GM19238 (cell line): Measurements from ENCODE around the gene GCNT3.
"Not testable (repeated sequence)": the region's sequence is repeated elsewhere in the genome, so short reads cannot be mapped to it uniquely, and the experiment has no call there.

Experiments used
- DNase-seq: peaks from one replicate; pipeline ENCODE4 v3.0.0; 2011; ENCODE audit warnings: low spot score; ENCODE audit not compliant: insufficient read length

Gene GCNT3

GRCh38 chr15:59616379-59616778 is 4.8 kb downstream of the GCNT3 start:
- no peak for DNase-seq

- DNase-seq: no peak
These were observed 6.8 kb downstream of the GCNT3 start for GRCh38 chr15:59618406-59618805.

GRCh38 chr15:59622289-59622688 is 10.7 kb downstream of the GCNT3 start:
- peak; percentile 52 for DNase-seq

GRCh38 chr15:59632714-59633113 is 21.1 kb downstream of the GCNT3 start:
- DNase-seq: no peak

GRCh38 chr15:59636184-59636583 is 24.6 kb downstream of the GCNT3 start:
- no peak for DNase-seq

- DNase-seq: not testable (repeated sequence)
These were observed 25.9 kb downstream of the GCNT3 start for GRCh38 chr15:59637507-59637906.

- DNase-seq: no peak
These were observed 30.8 kb downstream of the GCNT3 start for GRCh38 chr15:59642351-59642750.

GRCh38 chr15:59644756-59645155 is 33.2 kb downstream of the GCNT3 start:
- DNase-seq: no peak

- DNase-seq: not testable (repeated sequence)
These were observed 34.2 kb downstream of the GCNT3 start for GRCh38 chr15:59645812-59646211.

GRCh38 chr15:59646277-59646676 is 34.7 kb downstream of the GCNT3 start:
- no peak for DNase-seq

- no peak for DNase-seq
These were observed 35.5 kb downstream of the GCNT3 start for GRCh38 chr15:59647085-59647484.

- no peak for DNase-seq
These were observed 38.0 kb downstream of the GCNT3 start for GRCh38 chr15:59649603-59650002.

- DNase-seq: no peak
These were observed 42.5 kb downstream of the GCNT3 start for GRCh38 chr15:59654046-59654445.

GRCh38 chr15:59656897-59657634 is 45.5 kb downstream of the GCNT3 start, which contains the start of gene GTF2A2:
TSS of gene GTF2A2 (minus strand) at chr15:59657515. CDS start at chr15:59652277, 5,238 bp downstream.
- peak; percentile 87 for DNase-seq

- no peak for DNase-seq
These were observed 46.1 kb downstream of the GCNT3 start for GRCh38 chr15:59657635-59658125.

- DNase-seq: no peak
These were observed 47.8 kb downstream of the GCNT3 start for GRCh38 chr15:59659366-59659765.

GRCh38 chr15:59662260-59662659 is 50.7 kb downstream of the GCNT3 start:
- no peak for DNase-seq

- DNase-seq: no peak
These were observed 57.0 kb downstream of the GCNT3 start for GRCh38 chr15:59668556-59668955.
